ENCODE measurements around the gene GAK. TPM values are rescaled to one million over a fixed set of nuclear protein-coding genes. Genes with fewer than 3 reads are reported as not detected.

The GAK gene
- total RNA-seq, 1 experiment from 2014 or later, result 92.8 TPM

- no peak for DNase-seq (ENCODE audit: low read depth)
These were observed 32.4 kb upstream of the GAK start for GRCh38 chr4:964346-965025.

- no peak for DNase-seq (ENCODE audit: low read depth)
These were observed 31.4 kb upstream of the GAK start for GRCh38 chr4:963276-964225.

- no peak for DNase-seq (ENCODE audit: low read depth)
These were observed 30.4 kb upstream of the GAK start for GRCh38 chr4:962231-963208.

- DNase-seq (ENCODE audit: low read depth), result no peak
These were observed 29.5 kb upstream of the GAK start for GRCh38 chr4:961351-962230.

GRCh38 chr4:960636-961350 is 28.7 kb upstream of the GAK start:
- no peak for DNase-seq (ENCODE audit: low read depth)

- DNase-seq (ENCODE audit: low read depth), result no peak
These were observed 28.1 kb upstream of the GAK start for GRCh38 chr4:960140-960635.

GRCh38 chr4:959338-960139 is 27.4 kb upstream of the GAK start:
- DNase-seq (ENCODE audit: low read depth), result no peak

GRCh38 chr4:958696-959337 is 26.7 kb upstream of the GAK start:
- no peak for DNase-seq (ENCODE audit: low read depth)

GRCh38 chr4:958314-958665 is 26.2 kb upstream of the GAK start:
- no peak for DNase-seq (ENCODE audit: low read depth)

GRCh38 chr4:957581-958313 is 25.6 kb upstream of the GAK start:
- no peak for DNase-seq (ENCODE audit: low read depth)

- DNase-seq (ENCODE audit: low read depth), result no peak
These were observed 25.1 kb upstream of the GAK start for GRCh38 chr4:957231-957580.

GRCh38 chr4:956531-957230 is 24.6 kb upstream of the GAK start:
- DNase-seq (ENCODE audit: low read depth), result no peak

- DNase-seq (ENCODE audit: low read depth), result no peak
These were observed 23.8 kb upstream of the GAK start for GRCh38 chr4:955931-956381.

GRCh38 chr4:955161-955921 is 23.2 kb upstream of the GAK start:
- no peak for DNase-seq (ENCODE audit: low read depth)

GRCh38 chr4:954211-955020 is 22.3 kb upstream of the GAK start:
- peak; percentile 62 for DNase-seq (ENCODE audit: low read depth)

GRCh38 chr4:953574-953915 is 21.4 kb upstream of the GAK start:
- no peak for DNase-seq (ENCODE audit: low read depth)
